CD4-positive, alpha-beta T cell treated with Interleukin-15 for 4 hours (primary cell): ENCODE data around the gene PIP5K1B.

ENCODE experiments used
- DNase-seq: peaks from one replicate; pipeline ENCODE4 v3.0.0-alpha.2; 2020; ENCODE audit warnings: low spot score

PIP5K1B gene

DNA sequence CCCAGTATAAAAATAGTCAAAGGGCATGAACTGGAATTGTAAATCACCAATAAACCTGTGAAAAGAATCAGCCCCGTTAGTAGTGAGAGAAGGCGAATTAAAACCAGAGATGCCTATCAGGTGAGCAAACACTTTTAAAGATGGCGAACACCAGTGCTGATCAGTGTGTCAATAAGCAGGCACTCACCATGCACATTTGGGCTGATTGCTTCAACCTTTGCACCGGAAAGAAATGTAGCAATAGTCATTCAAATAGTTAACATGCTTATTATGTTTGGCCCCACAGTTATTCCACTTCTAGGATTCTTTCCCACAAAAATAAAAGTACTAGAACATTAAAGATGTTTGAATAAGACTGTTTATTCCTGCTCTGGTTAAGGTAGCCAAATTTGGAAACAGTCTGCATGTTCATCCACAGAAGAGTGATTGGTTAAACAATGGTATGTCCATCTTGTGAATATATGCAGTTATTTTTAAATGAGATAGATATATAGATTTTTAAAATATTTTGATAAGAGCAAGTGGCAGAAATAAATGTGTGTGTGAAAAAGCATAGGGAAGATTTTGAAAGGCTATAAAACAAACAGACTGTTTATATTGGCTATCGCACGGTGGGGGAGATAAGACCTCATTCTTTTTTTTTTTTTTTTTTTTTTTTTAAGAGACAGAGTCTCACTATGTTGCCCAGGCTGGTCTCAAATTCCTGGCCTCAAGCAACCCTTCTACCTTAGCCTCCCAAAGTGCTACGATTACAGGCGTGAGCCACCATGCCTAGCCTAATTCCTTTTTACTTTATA lies 112.2 kb downstream of the PIP5K1B start:
- DNase-seq, result no peak

- DNase-seq, result no peak
Observed at GRCh38 chr9:68819065-68819464, 114.0 kb downstream of the PIP5K1B start.

GRCh38 chr9:68821911-68822310 lies 116.9 kb downstream of the PIP5K1B start:
- no peak for DNase-seq

GRCh38 chr9:68822596-68823165 lies 117.6 kb downstream of the PIP5K1B start:
- DNase-seq, result no peak

DNA sequence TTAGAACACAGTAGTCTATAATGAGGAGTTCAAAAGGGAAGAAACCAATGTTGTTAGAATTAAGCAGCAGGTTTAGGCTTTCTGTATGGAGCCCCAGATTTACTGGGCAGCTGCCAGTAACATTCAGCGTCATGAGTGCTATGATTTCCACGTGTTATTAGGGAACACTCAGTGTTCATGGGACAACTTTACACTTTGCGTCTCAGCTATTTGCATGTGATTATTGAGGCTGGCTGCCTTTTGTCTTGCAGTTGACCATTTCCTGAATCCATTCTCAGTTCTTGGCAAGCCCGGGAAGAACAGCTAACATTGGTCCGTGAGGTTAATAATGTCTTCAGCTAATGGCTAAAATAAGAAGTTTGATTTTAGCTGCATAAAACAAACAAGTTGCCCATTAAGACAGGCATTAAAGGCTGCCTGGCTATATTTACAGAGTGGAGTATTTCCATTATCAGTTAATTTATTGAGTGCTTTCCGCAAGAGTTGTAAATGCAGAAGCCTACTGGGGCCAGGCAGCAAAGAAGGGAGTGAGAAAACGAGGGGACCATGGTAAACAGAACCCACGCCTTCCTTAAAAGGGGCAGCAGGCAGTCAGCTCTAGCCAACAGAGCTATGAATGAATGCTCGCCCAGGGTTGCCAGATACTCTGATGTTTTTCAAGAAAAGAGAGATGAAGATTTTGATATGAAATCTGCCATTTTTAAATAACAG lies 120.9 kb downstream of the PIP5K1B start:
- DNase-seq, result no peak

- no peak for DNase-seq
Observed at GRCh38 chr9:68827837-68828744, 123.1 kb downstream of the PIP5K1B start.

GRCh38 chr9:68832101-68832500 lies 127.1 kb downstream of the PIP5K1B start:
- DNase-seq, result no peak

- DNase-seq, result no peak
Observed at GRCh38 chr9:68832861-68833518, 128.0 kb downstream of the PIP5K1B start.

DNA sequence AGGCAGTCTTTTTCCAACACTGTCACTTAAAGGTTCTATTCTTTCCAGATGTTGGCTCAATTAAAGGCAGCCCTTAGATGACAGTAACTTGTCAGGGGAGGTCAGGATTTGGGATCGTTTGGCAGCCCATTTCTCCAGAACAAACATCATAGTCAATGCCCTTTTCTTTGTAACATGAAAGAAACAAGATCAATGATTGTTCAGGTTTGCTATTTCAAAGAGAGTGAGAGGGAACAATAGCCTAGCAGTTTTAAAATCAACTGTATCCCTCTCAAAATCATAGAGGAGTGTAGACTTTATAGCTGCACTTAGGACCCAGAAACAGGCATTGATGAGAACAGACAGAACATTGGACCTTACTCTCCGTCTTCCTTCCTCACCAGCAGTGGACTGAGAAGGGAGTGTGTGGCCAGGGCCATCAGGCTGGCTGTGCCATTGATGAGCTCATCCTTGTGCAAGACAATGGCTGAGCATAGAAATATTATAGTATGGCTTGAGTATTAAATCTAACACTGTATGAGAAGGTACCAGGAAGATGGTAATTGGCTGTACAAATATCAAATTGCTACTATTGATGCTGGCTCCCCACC lies 130.0 kb downstream of the PIP5K1B start:
- DNase-seq, result no peak

DNA sequence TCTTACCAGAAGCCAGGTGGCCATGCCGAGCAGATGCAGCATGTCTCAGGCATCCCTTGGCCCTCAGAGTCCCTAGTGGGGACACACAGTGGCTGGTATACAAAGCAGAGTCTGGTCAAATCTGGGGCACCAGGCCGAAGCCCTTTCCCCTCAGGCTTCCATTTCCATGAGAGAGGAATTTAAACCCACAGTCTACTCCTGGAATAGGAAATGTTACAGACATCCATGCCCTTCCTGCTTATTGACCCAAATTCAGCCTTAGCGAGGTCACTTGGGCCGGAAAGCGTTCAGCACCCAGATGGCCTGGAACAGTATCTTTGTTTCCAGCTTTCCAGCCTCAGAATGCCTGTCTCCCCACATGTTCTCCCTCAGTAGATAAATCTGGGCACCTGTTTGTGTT lies 131.7 kb downstream of the PIP5K1B start:
- DNase-seq, result no peak

DNA sequence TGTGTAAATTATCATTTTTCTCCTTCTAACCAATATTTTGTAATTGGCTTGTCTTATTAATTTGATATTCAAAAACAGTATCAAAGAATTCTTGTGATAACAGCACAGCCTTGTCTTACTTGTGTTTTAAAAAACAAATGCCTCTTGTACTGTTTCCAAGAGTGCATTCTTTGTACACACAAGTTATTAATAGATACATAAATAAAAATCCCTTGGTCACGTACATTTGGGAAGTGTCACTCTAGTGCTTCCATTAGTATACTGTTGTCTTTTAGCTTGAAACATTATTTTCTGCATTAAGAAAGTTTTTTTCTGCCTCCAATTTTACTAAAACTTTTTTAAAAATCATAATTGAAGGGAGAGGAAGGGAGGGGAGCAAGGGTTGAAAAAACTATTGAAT lies 133.2 kb downstream of the PIP5K1B start:
- no peak for DNase-seq

DNA sequence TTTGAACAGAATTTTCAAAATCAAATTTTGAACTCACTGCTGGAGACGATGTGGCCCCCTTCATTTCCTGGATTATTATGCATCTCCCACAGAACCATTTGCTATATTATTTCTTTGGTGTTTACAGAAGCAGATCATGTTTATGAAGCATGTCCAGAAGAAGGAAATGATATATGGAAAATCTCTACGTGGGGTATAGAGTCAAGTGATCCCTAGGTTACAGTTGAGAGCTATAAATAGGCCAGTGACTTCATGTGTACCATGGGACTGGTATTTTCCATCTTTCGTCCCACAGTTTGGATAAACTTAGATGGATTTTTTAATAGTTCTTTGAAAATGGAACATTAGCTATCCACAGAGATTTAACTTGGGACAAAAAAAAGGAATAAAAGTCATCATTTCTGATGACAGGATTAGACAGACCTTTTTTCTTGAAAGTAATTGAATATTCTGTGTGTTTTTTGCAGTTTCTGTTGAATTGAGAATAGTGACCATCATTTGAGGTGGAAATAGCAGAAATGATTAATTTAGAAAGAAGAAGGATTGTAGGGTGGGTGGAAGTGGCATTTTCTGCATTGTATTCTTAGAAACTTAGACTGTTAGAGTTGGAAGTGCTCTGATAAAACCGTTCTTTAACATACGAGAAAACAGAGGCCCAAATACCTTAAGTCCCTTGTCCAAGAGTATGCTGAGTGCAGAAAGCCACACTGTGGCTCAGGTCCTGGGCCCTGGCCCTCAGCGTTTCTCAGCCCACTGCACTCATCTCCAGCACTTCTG lies 136.4 kb downstream of the PIP5K1B start:
- no peak for DNase-seq

DNA sequence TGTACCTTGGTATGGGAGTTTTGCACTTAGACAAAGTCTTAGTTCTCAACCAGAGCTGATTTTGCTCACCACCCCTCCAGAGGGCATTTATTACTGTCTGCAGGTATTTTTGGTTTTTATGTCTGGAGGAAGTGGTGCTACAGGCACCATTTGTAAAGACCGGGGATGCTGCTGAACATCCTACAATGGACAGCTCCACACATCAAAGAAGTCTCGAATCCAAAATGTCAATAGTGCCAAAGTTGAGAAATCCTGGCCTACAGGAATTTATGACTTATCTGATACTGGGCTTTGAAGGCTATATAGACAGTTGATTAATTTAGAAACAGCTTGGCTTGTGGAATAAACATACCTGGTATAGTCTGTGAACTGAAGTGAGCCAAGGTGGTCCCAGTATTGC lies 137.5 kb downstream of the PIP5K1B start:
- no peak for DNase-seq

GRCh38 chr9:68843239-68843638 lies 138.2 kb downstream of the PIP5K1B start:
- DNase-seq, result no peak

DNA sequence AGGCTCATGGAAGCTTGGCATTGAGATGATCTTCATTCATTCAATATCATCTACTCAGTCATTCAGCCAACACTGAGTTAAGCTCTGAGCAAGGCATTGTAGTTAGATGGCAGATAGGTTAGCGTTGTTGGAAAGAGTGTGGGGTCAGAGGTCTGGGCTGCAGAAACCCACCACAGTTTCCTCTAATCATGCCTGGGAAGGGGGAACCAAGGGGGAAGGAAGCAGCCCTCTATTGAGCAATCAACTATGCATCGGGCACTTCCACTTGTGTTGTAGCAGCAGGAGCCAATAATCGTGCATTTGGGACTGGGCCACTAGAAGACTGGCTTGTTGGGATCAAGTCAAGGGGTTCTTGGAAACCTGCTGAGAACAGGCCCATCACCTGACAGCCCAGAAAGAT lies 139.1 kb downstream of the PIP5K1B start:
- DNase-seq, result no peak

DNA sequence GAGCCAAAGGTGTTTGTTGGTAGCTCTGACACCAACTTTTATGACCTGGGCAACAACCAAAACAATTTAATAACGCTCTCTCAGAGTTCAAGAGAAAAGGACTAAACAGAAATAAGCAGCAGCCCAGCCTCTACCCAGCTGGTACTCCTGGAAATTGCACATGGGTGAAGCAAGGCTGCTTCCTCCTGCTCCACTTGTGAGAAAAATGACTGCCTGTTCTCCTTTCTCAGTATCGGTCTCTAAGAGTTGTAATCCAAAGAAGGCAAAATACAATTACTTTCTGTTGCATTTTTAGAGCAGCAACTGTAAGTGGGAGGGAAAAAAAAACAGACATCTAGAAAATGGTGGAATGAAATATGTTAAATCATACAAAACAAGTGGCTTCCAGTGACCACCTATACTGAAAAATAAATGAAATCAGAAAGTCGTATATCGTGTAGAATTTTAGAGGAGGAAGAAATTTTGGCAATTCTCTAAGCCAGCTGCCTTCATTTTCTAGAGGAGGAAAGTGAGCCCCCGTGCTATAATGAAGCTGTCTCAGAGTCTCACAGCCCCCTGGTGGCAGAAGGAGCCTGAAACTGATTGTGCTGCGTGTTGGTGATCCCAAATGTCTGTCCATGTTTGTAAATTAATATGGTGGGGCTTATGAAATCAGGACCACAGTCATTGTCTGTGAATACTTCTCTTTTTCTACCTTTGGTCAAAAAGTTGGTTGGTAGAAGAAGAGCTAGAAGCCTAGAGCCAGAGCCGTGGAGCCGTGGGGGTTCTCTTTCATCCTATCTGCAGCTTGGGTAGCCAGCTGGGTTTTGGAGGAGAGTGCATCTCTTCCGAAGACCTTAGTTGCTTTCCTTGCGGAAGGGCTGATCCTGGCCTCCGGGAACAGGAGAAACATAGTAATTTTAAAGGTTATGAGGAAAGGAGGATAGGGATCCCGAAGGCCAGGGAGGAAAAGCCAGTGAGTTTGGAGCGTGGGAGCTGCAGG lies 139.9 kb downstream of the PIP5K1B start:
- DNase-seq, result peak; percentile 16

GRCh38 chr9:68847765-68848164 lies 142.7 kb downstream of the PIP5K1B start:
- DNase-seq, result no peak

- no peak for DNase-seq
Observed at GRCh38 chr9:68851657-68852056, 146.6 kb downstream of the PIP5K1B start.

DNA sequence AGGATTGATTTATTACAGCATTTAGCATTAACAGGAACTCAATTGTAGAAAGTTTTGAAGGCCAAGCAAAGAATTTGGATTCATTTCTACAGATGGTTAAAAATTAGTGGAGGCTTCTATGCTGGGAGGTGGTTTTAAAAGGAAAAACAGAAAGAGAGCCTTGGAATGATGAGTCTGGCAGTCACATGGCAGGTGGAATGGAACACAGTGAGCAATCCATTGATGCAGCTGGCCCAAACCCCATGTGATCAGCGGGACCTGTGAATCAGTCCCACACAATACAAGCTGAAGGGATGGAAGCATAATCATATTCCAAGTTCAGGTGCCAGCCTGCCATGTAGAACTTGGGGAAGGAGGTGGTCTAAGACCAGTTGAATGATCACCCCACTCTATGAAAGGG lies 147.9 kb downstream of the PIP5K1B start:
- no peak for DNase-seq
